ENCODE results near the gene OSBPL3.

DNA sequence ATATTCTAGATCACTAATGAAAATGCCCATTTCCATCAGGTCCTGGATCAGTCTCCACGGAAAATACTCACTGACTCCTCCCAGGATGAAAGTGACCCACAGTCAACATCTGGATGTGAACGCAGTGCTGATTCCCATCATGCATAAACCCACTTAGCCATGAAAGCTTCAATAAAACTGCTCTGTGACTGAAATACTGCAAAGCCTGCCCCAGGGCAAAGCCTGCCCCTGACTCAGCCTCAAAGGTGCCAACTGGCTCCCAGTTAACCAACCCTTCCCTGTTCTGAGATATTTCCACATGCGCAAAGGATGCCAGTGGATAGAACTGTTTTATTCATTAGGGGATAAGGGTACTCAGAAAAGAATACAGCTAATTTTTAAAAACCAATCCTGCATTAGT, 24.0 kb downstream of the OSBPL3 start:
- no peak for TF ChIP-seq POLR2A (IDR thresholded peaks at IDR 0.05; ENCODE audit: low read depth, low read length)
- TF ChIP-seq POLR2AphosphoS5 (IDR thresholded peaks at IDR 0.05; ENCODE audit: low read depth, low read length) = no peak
- no peak for TF ChIP-seq SPI1 (IDR thresholded peaks at IDR 0.05; ENCODE audit: low read depth, low read length)
